IPS-18c (cell line): ENCODE results near the gene EDDM13.
"Not testable (repeated sequence)": the region's sequence is repeated elsewhere in the genome, so short reads cannot be mapped to it uniquely, and the experiment has no call there.

Experiments used
- H3K4me3 ChIP-seq: 2 replicates; pipeline ENCODE4 v1.7.0; 2013; ENCODE audit warnings: low read depth, mild to moderate bottlenecking, low read length, moderate library complexity; ENCODE audit not compliant: insufficient read depth
- H3K9me3 ChIP-seq: one replicate; pipeline ENCODE4 v1.6.1; 2013; ENCODE audit warnings: mild to moderate bottlenecking, low read length, moderate library complexity; ENCODE audit not compliant: control insufficient read depth, insufficient read depth

EDDM13 gene

GRCh38 chr19:56282809-56283208 is 10.3 kb downstream of the EDDM13 start:
- H3K9me3 ChIP-seq: peaks cover 2% of the 10 kb centered on the region
- H3K4me3 ChIP-seq: no peak overlapping the region

GRCh38 chr19:56284746-56285145 is 12.2 kb downstream of the EDDM13 start:
- Histone ChIP-seq H3K9me3 (peaks cover 2% of the 10 kb centered on the region), H3K4me3 (no peak overlapping the region)

- Histone ChIP-seq H3K9me3 (no peaks in the 10 kb centered on the region), H3K4me3 (no peak overlapping the region)
These were observed 17.6 kb downstream of the EDDM13 start for GRCh38 chr19:56290104-56290503.

- H3K9me3 ChIP-seq: no peaks in the 10 kb centered on the region
- H3K4me3 ChIP-seq: no peak overlapping the region
These were observed 19.3 kb downstream of the EDDM13 start for GRCh38 chr19:56291867-56292266.

GRCh38 chr19:56294549-56294948 is 22.0 kb downstream of the EDDM13 start:
- Histone ChIP-seq H3K4me3 (no peak overlapping the region), H3K9me3 (no peaks in the 10 kb centered on the region)

GRCh38 chr19:56295531-56296455 is 23.2 kb downstream of the EDDM13 start:
- no peaks in the 10 kb centered on the region for H3K9me3 ChIP-seq

GRCh38 chr19:56297010-56297409 is 24.5 kb downstream of the EDDM13 start:
- Histone ChIP-seq H3K9me3 (no peaks in the 10 kb centered on the region), H3K4me3 (no peak overlapping the region)

More at GRCh38 chr19:56295531-56296455, 23.2 kb downstream of the EDDM13 start:
- no peak overlapping the region for H3K4me3 ChIP-seq

- no peaks in the 10 kb centered on the region for H3K9me3 ChIP-seq
- no peak overlapping the region for H3K4me3 ChIP-seq
These were observed 27.1 kb downstream of the EDDM13 start for GRCh38 chr19:56299688-56300087.

GRCh38 chr19:56301155-56301554 is 28.6 kb downstream of the EDDM13 start:
- no peaks in the 10 kb centered on the region for H3K9me3 ChIP-seq

GRCh38 chr19:56301886-56302620 is 29.5 kb downstream of the EDDM13 start:
- no peak overlapping the region for H3K4me3 ChIP-seq
- no peaks in the 10 kb centered on the region for H3K9me3 ChIP-seq

More at GRCh38 chr19:56301155-56301554, 28.6 kb downstream of the EDDM13 start:
- no peak overlapping the region for H3K4me3 ChIP-seq

GRCh38 chr19:56304243-56304642 is 31.7 kb downstream of the EDDM13 start:
- no peak overlapping the region for H3K4me3 ChIP-seq
- no peaks in the 10 kb centered on the region for H3K9me3 ChIP-seq

- no peaks in the 10 kb centered on the region for H3K9me3 ChIP-seq
- H3K4me3 ChIP-seq: no peak overlapping the region
These were observed 33.5 kb downstream of the EDDM13 start for GRCh38 chr19:56306016-56306415.

GRCh38 chr19:56307062-56307461 is 34.5 kb downstream of the EDDM13 start:
- H3K9me3 ChIP-seq, H3K4me3 ChIP-seq: not testable (repeated sequence)

- H3K4me3 ChIP-seq: no peak overlapping the region
- no peaks in the 10 kb centered on the region for H3K9me3 ChIP-seq
These were observed 36.2 kb downstream of the EDDM13 start for GRCh38 chr19:56308792-56309191.

GRCh38 chr19:56309511-56310185 is 37.1 kb downstream of the EDDM13 start:
- H3K4me3 ChIP-seq: no peak overlapping the region
- H3K9me3 ChIP-seq: no peaks in the 10 kb centered on the region

GRCh38 chr19:56310462-56310861 is 37.9 kb downstream of the EDDM13 start:
- Histone ChIP-seq H3K9me3 (no peaks in the 10 kb centered on the region), H3K4me3 (no peak overlapping the region)

- Histone ChIP-seq H3K9me3 (no peaks in the 10 kb centered on the region), H3K4me3 (no peak overlapping the region)
These were observed 39.8 kb downstream of the EDDM13 start for GRCh38 chr19:56312342-56312741.
